ENCODE data around the gene CSNK1G1. TPM values are rescaled to one million over a fixed set of nuclear protein-coding genes. Genes with fewer than 3 reads are reported as not detected.

The CSNK1G1 gene
- total RNA-seq, 1 experiment from 2014 or later, result 11.5 TPM

DNA sequence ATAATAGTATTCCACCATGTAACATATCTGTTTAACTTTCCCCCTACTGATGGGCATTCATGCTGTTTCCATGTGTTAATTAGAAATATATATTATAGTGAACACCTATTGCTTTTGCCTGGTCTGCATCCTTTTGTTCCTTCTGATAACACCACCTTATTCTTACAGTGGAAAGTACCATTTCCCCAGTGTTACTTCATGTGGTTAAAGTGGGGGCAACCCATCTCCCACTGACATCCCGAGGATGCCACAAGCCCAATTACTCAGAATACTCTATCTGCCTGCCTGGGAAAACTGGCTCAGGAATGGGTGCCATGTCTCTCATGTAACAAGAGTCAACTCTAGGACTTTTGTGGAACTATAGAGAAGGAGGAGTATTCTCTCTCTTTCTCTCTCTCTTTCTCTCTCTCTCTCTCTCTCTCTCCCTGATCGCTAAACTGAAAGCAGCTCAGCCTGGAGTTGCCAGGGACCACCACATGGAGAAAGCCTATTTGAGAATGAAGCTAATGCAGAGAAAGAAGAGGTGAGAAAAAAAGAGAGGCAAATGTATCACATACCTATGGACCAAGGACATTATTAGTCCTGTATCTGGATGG, 126.7 kb downstream of the CSNK1G1 start:
- H3K27me3 ChIP-seq (replicated peaks; ENCODE audit: control insufficient read depth, insufficient read depth, low read length), result no peaks in the 10 kb centered on the region
- intact Hi-C loops (cut with micrococcal nuclease; ENCODE audit: unreplicated experiment), result no loop called here
- Mint-ChIP-seq H3K27ac (ENCODE audit: unreplicated experiment) (no peak overlapping the region), H3K9me3 (ENCODE audit: unreplicated experiment) (no peaks in the 10 kb centered on the region), H3K4me3 (ENCODE audit: unreplicated experiment) (no peak overlapping the region), H3K4me1 (ENCODE audit: low read depth, unreplicated experiment) (peaks cover 6% of the 10 kb centered on the region), H3K27me3 (ENCODE audit: insufficient read depth, unreplicated experiment) (no peaks in the 10 kb centered on the region), H3K36me3 (ENCODE audit: insufficient read depth, unreplicated experiment) (peaks cover 5% of the 10 kb centered on the region)
- no peak overlapping the region for H3K4me3 ChIP-seq (ENCODE audit: low read depth, low read length)
- no peaks in the 10 kb centered on the region for H3K4me1 ChIP-seq
- no peak for DNase-seq
- H3K36me3 ChIP-seq (ENCODE audit: control insufficient read depth, insufficient read depth, low read length), result no peaks in the 10 kb centered on the region
- BruUV-seq (replicated peaks), result no TSS peak
- H3K9me3 ChIP-seq, result no peaks in the 10 kb centered on the region
- CTCF ChIA-PET, result no interaction called here
- TF ChIP-seq, protein P1, sequence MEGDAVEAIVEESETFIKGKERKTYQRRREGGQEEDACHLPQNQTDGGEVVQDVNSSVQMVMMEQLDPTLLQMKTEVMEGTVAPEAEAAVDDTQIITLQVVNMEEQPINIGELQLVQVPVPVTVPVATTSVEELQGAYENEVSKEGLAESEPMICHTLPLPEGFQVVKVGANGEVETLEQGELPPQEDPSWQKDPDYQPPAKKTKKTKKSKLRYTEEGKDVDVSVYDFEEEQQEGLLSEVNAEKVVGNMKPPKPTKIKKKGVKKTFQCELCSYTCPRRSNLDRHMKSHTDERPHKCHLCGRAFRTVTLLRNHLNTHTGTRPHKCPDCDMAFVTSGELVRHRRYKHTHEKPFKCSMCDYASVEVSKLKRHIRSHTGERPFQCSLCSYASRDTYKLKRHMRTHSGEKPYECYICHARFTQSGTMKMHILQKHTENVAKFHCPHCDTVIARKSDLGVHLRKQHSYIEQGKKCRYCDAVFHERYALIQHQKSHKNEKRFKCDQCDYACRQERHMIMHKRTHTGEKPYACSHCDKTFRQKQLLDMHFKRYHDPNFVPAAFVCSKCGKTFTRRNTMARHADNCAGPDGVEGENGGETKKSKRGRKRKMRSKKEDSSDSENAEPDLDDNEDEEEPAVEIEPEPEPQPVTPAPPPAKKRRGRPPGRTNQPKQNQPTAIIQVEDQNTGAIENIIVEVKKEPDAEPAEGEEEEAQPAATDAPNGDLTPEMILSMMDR (IDR thresholded peaks at IDR 0.05; ENCODE audit: insufficient read depth in 1 of 2, low read depth in 1 of 2, low read length in 1 of 2, severe bottlenecking in 1 of 2, unreplicated experiment in 1 of 2), result no peak
- POLR2A ChIA-PET, result no interaction called here

DNA sequence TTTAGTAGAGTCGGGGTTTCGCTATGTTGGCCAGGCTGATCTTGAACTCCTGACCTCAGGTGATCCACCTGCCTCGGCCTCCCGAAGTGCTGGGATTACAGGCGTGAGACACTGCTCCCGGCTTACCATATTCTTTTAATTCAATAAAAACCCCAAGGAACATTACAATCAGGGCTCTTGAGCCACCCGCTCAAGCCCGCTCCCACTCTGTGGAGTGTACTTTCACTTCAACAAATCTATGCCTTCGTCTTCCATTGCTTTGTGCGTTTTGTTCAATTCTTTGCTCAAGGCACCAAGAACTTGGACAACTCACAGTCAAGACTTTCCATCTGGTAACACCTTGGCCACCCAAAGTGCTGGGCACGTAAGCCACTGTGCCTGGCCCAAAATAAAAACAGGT, 130.2 kb downstream of the CSNK1G1 start:
- intact Hi-C loops (cut with micrococcal nuclease; ENCODE audit: unreplicated experiment), result no loop called here
- TF ChIP-seq, protein P1 (IDR thresholded peaks at IDR 0.05; ENCODE audit: insufficient read depth in 1 of 2, low read depth in 1 of 2, low read length in 1 of 2, severe bottlenecking in 1 of 2, unreplicated experiment in 1 of 2), result no peak
- no peaks in the 10 kb centered on the region for H3K9me3 Mint-ChIP-seq (ENCODE audit: unreplicated experiment)
- H3K4me1 Mint-ChIP-seq (ENCODE audit: low read depth, unreplicated experiment), result no peaks in the 10 kb centered on the region
- H3K4me1 ChIP-seq, result no peaks in the 10 kb centered on the region
- ChIA-PET CTCF (no interaction called here), POLR2A (no interaction called here)
- no peaks in the 10 kb centered on the region for H3K36me3 ChIP-seq (ENCODE audit: control insufficient read depth, insufficient read depth, low read length)
- H3K27me3 Mint-ChIP-seq (ENCODE audit: insufficient read depth, unreplicated experiment), result no peaks in the 10 kb centered on the region
- H3K4me3 Mint-ChIP-seq (ENCODE audit: unreplicated experiment), result no peak overlapping the region
- H3K27ac Mint-ChIP-seq (ENCODE audit: unreplicated experiment), result no peak overlapping the region
- peaks cover 5% of the 10 kb centered on the region for H3K36me3 Mint-ChIP-seq (ENCODE audit: insufficient read depth, unreplicated experiment)
- H3K27me3 ChIP-seq (replicated peaks; ENCODE audit: control insufficient read depth, insufficient read depth, low read length), result no peaks in the 10 kb centered on the region
- H3K4me3 ChIP-seq (ENCODE audit: low read depth, low read length), result no peak overlapping the region
- H3K9me3 ChIP-seq, result no peaks in the 10 kb centered on the region
- no TSS peak for BruUV-seq (replicated peaks)
- DNase-seq, result no peak

DNA sequence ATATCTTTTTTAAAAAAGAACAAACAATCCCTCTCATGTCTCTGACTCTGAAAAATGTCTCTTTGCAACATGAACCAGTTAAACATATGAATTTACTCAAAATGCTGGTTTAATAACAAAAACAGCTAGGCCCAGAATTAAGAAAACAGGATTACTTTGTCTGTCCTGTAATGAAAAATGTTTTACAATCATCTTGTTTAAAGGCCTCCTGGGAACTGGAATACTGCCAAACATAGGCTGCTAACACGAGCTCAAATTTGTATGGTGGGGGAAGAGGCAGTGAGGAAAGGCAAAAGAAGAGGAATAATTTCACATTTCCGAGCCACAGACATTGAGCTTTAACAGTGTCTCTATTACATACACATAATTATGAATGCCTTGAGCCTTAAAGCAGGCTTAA, 131.5 kb downstream of the CSNK1G1 start:
- Histone ChIP-seq H3K9me3 (no peaks in the 10 kb centered on the region), H3K36me3 (ENCODE audit: control insufficient read depth, insufficient read depth, low read length) (no peaks in the 10 kb centered on the region), H3K4me3 (ENCODE audit: low read depth, low read length) (no peak overlapping the region), H3K27me3 (replicated peaks; ENCODE audit: control insufficient read depth, insufficient read depth, low read length) (no peaks in the 10 kb centered on the region), H3K4me1 (no peaks in the 10 kb centered on the region)
- Mint-ChIP-seq H3K27me3 (ENCODE audit: insufficient read depth, unreplicated experiment) (no peaks in the 10 kb centered on the region), H3K4me3 (ENCODE audit: unreplicated experiment) (no peak overlapping the region), H3K27ac (ENCODE audit: unreplicated experiment) (no peak overlapping the region), H3K36me3 (ENCODE audit: insufficient read depth, unreplicated experiment) (peaks cover 5% of the 10 kb centered on the region), H3K9me3 (ENCODE audit: unreplicated experiment) (no peaks in the 10 kb centered on the region), H3K4me1 (ENCODE audit: low read depth, unreplicated experiment) (no peaks in the 10 kb centered on the region)
- TF ChIP-seq, protein P1 (IDR thresholded peaks at IDR 0.05; ENCODE audit: insufficient read depth in 1 of 2, low read depth in 1 of 2, low read length in 1 of 2, severe bottlenecking in 1 of 2, unreplicated experiment in 1 of 2), result no peak
- DNase-seq, result no peak
- ChIA-PET POLR2A (no interaction called here), CTCF (no interaction called here)
- no TSS peak for BruUV-seq (replicated peaks)
- intact Hi-C loops (cut with micrococcal nuclease; ENCODE audit: unreplicated experiment), result no loop called here
